Astrocyte (in vitro differentiated cells and primary cell): Measurements from ENCODE around the gene ZSCAN16.

ENCODE experiments used
- EZH2 ChIP-seq: IDR thresholded peaks from 2 replicates; pipeline ENCODE4 v1.6.1; 2012; ENCODE audit warnings: mild to moderate bottlenecking, low read length, inconsistent platforms; ENCODE audit not compliant: insufficient read depth
- TF ChIP-seq, protein P1 (sequence below): IDR thresholded peaks from 2 replicates; pipeline ENCODE4 v1.5.1; 2011; ENCODE audit warnings: low read depth, mild to moderate bottlenecking, inconsistent platforms, low read length, moderate library complexity; ENCODE audit not compliant: insufficient read depth

DNA sequence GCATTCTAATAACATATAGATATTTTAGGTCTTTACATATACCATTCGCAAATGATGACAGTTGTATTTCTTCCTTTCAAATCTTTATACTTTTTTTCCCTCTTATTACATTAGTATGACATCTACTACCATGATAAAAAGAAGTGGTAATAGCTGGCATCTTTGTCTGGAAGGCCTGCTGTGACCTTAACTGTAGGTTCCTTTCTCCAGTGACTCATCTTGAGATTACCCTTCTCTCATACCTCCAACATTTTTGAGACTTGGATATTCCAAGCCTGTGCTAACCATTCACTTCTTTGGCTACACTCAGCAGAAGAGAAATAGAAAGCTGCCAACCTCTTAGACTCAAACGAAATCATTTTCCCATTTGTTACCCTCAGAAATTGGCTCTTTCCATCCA lies 47.6 kb downstream of the ZSCAN16 start:
- TF ChIP-seq, protein P1, sequence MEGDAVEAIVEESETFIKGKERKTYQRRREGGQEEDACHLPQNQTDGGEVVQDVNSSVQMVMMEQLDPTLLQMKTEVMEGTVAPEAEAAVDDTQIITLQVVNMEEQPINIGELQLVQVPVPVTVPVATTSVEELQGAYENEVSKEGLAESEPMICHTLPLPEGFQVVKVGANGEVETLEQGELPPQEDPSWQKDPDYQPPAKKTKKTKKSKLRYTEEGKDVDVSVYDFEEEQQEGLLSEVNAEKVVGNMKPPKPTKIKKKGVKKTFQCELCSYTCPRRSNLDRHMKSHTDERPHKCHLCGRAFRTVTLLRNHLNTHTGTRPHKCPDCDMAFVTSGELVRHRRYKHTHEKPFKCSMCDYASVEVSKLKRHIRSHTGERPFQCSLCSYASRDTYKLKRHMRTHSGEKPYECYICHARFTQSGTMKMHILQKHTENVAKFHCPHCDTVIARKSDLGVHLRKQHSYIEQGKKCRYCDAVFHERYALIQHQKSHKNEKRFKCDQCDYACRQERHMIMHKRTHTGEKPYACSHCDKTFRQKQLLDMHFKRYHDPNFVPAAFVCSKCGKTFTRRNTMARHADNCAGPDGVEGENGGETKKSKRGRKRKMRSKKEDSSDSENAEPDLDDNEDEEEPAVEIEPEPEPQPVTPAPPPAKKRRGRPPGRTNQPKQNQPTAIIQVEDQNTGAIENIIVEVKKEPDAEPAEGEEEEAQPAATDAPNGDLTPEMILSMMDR, result no peak
- no peak for TF ChIP-seq EZH2
